Sigmoid colon (tissue), 4 donors: ENCODE data around the gene WBP1.

Experiments
- POLR2A ChIP-seq, 2 donors: fragments of 450-650 bp; IDR thresholded peaks; one replicate each; pipeline ENCODE4 v1.6.1; 2016; ENCODE audit warnings: antibody characterized with exemption in 2 of 2, mild to moderate bottlenecking in 2 of 2, moderate library complexity in 2 of 2
- POLR2AphosphoS5 ChIP-seq, 4 donors: sonication (generic); formaldehyde crosslinking; IDR thresholded peaks; one replicate each; pipeline ENCODE4 v1.6.1; 2017; ENCODE audit warnings: antibody characterized with exemption in 4 of 4
- TF ChIP-seq, protein P1 (sequence below), 4 experiments: fragments of 450-650 bp in 3 of 4; fragments of 200-600 bp in 1 of 4; IDR thresholded peaks; one replicate each; pipeline ENCODE4 v1.5.1; 2016 to 2019; ENCODE audit warnings: antibody characterized with exemption in 4 of 4, mild to moderate bottlenecking in 3 of 4, moderate library complexity in 2 of 4

DNA sequence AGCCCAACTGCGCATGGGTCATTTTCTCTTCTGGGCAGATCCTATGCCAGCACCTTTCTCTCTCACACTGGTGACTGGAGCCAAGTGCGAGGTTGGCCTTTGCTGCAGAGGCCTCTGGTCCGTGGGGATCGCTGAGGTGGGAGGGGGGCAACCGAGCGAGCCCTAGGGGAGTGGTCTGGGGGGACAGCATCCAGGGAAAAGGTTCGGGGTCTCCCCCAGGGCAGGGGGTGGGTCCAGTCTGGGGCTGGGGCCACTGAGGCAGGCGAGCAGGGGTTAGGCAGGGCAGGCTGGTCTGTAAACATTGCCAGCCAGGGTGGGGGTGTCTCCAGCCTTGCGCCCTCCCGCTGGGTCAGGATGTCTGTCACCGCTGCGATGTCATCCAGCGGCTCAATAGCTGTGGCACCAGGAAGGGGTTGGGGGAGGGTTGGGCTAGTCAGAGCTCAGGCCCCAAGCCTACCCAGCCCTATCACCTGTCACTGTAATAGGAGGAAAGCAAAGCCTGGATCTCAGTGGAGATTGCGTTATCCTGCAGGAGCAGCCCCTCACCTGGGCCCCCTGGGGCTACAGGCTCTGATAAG, 32.0 kb upstream of the WBP1 start:
- TF ChIP-seq POLR2A (IDR thresholded peaks at IDR 0.05) (no peak), POLR2AphosphoS5 (IDR thresholded peaks at IDR 0.05) (no peak)
- TF ChIP-seq, protein P1, sequence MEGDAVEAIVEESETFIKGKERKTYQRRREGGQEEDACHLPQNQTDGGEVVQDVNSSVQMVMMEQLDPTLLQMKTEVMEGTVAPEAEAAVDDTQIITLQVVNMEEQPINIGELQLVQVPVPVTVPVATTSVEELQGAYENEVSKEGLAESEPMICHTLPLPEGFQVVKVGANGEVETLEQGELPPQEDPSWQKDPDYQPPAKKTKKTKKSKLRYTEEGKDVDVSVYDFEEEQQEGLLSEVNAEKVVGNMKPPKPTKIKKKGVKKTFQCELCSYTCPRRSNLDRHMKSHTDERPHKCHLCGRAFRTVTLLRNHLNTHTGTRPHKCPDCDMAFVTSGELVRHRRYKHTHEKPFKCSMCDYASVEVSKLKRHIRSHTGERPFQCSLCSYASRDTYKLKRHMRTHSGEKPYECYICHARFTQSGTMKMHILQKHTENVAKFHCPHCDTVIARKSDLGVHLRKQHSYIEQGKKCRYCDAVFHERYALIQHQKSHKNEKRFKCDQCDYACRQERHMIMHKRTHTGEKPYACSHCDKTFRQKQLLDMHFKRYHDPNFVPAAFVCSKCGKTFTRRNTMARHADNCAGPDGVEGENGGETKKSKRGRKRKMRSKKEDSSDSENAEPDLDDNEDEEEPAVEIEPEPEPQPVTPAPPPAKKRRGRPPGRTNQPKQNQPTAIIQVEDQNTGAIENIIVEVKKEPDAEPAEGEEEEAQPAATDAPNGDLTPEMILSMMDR (IDR thresholded peaks at IDR 0.05), result no peak
